Neuronal stem cell (in vitro differentiated cells): ENCODE measurements around the gene EFNA3.

ENCODE experiments used
- DNase-seq: peaks from one replicate; pipeline ENCODE4 v3.0.0-alpha.2; 2013; ENCODE audit warnings: low spot score
- H2AFZ ChIP-seq: one replicate; pipeline ENCODE4 v1.6.1; 2013; ENCODE audit warnings: mild to moderate bottlenecking, low read length, inconsistent platforms
- H2AK5ac ChIP-seq: 2 replicates; pipeline ENCODE4 v1.6.1; 2013; ENCODE audit warnings: low read depth, mild to moderate bottlenecking, inconsistent platforms, low read length, moderate library complexity, mixed read lengths
- H2BK120ac ChIP-seq: 2 replicates; pipeline ENCODE4 v1.6.1; 2013; ENCODE audit warnings: low read depth, mild to moderate bottlenecking, inconsistent platforms, low read length, moderate library complexity, mixed read lengths
- H2BK12ac ChIP-seq: one replicate; pipeline ENCODE4 v1.6.1; 2013; ENCODE audit warnings: low read length, inconsistent platforms
- H2BK15ac ChIP-seq: 2 replicates; pipeline ENCODE4 v1.6.1; 2013; ENCODE audit warnings: mild to moderate bottlenecking, low read length, inconsistent platforms, mixed read lengths
- H2BK5ac ChIP-seq: one replicate; pipeline ENCODE4 v1.6.1; 2013; ENCODE audit warnings: inconsistent platforms, mild to moderate bottlenecking, low read length, moderate library complexity
- H3K14ac ChIP-seq: one replicate; pipeline ENCODE4 v1.6.1; 2013; ENCODE audit warnings: low read length, inconsistent platforms
- H3K18ac ChIP-seq: 2 replicates; pipeline ENCODE4 v1.6.1; 2013; ENCODE audit warnings: low read length, inconsistent platforms
- H3K23ac ChIP-seq: 2 replicates; pipeline ENCODE4 v1.6.1; 2013; ENCODE audit warnings: low read depth, mild to moderate bottlenecking, mixed read lengths, low read length, inconsistent platforms; ENCODE audit not compliant: poor library complexity
- H3K27ac ChIP-seq: replicated peaks from 3 replicates; pipeline ENCODE4 v1.5.1; 2013; ENCODE audit warnings: low read length, inconsistent platforms
- H3K27me3 ChIP-seq, 3 experiments: 2 replicates each; pipeline ENCODE4 v1.6.1; 2013; ENCODE audit warnings: low read length in 3 of 3, mild to moderate bottlenecking in 2 of 3, inconsistent platforms in 1 of 3, low read depth in 1 of 3, mixed read lengths in 1 of 3, moderate library complexity in 1 of 3; ENCODE audit not compliant: control insufficient read depth in 3 of 3, insufficient read depth in 3 of 3
- H3K36me3 ChIP-seq, 2 donors: replicated peaks in 1 of 2; 2 replicates each; pipeline ENCODE4 v1.6.1; 2013; ENCODE audit warnings: low read length in 2 of 2; ENCODE audit not compliant: control insufficient read depth in 2 of 2, insufficient read depth in 2 of 2
- H3K4ac ChIP-seq: 2 replicates; pipeline ENCODE4 v1.6.1; 2013; ENCODE audit warnings: inconsistent platforms, mild to moderate bottlenecking, low read length, moderate library complexity
- H3K4me1 ChIP-seq, 2 donors: 1 replicate in 1 of 2; 2 replicates in 1 of 2; pipeline ENCODE4 v1.6.1; 2013; ENCODE audit warnings: low read length in 2 of 2, low read depth in 1 of 2; ENCODE audit not compliant: control insufficient read depth in 2 of 2, insufficient read depth in 1 of 2
- H3K4me2 ChIP-seq: one replicate; pipeline ENCODE4 v1.6.1; 2013; ENCODE audit warnings: mild to moderate bottlenecking, low read length, inconsistent platforms; ENCODE audit not compliant: insufficient read depth, poor library complexity, severe bottlenecking
- H3K4me3 ChIP-seq, 2 donors: 2 replicates each; pipeline ENCODE4 v1.5.1; 2013; ENCODE audit warnings: low read length in 2 of 2, mild to moderate bottlenecking in 2 of 2, inconsistent platforms in 1 of 2, moderate library complexity in 1 of 2
- H3K79me1 ChIP-seq: one replicate; pipeline ENCODE4 v1.6.1; 2013; ENCODE audit warnings: low read depth, mild to moderate bottlenecking, inconsistent platforms, low read length, moderate library complexity
- H3K9ac ChIP-seq: one replicate; pipeline ENCODE4 v1.6.1; 2013; ENCODE audit warnings: mild to moderate bottlenecking, low read depth, low read length, inconsistent platforms; ENCODE audit not compliant: poor library complexity
- H3K9me3 ChIP-seq, 2 donors: replicated peaks in 1 of 2; 2 replicates each; pipeline versions ENCODE3 to v1.6.1; 2013; ENCODE audit warnings: low read length in 2 of 2, mild to moderate bottlenecking in 2 of 2, inconsistent platforms in 1 of 2, low read depth in 1 of 2, mixed read lengths in 1 of 2, moderate library complexity in 1 of 2; ENCODE audit not compliant: control insufficient read depth in 2 of 2, insufficient read depth in 1 of 2
- H4K8ac ChIP-seq: one replicate; pipeline ENCODE4 v1.6.1; 2013; ENCODE audit warnings: low read depth, mild to moderate bottlenecking, inconsistent platforms, low read length, moderate library complexity
- H4K91ac ChIP-seq: one replicate; pipeline ENCODE4 v1.6.1; 2013; ENCODE audit warnings: low read length, low read depth, mild to moderate bottlenecking, inconsistent platforms; ENCODE audit not compliant: poor library complexity
- WGBS, 2 donors: extraction: QIAGEN DNeasy Blood & Tissue Kit; methylation state at CpG; one replicate each; pipeline ENCODE4 v1.1.7; 2013; ENCODE audit warnings: missing lambda C conversion rate in 2 of 2, mixed read lengths in 1 of 2; ENCODE audit not compliant: insufficient read length in 2 of 2, insufficient replicate concordance in 1 of 2; ENCODE audit errors: extremely low coverage in 2 of 2; 5-methylcytosine and 5-hydroxymethylcytosine counted together

EFNA3 gene

DNA sequence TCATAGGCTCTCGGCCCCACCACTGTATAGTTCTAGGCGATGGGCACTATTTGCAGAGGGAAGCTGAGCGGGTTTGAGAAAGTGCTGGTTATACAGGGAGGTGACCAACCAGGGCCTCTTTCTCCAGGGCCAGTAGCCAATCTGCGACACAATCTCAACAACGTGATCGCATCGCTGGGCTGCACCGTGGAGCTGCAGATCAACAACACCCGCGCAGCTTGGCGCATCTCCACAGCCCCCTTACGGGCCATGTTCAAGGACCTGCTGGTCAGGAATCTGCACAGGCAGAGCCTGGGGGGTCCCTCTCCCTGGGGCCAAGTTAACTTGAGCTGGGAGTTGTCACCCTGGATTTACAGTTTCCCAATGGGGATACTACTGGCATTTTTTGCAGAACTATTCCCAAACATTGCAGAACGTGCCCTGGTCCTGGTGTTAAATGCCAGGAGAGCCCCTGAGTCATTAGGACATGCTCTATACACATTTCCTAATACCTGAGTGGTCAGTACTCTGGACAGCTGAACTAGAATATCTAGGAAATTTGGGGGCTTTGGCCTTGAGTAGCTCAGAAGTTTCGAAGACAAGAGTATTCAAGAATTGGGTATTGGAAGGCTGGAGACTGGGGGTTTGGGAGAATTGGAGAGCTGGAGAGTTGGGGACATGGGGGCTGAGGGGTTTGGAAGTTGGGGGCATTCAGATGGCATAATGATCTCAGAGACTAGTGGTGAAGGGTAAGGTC, 38.1 kb upstream of the EFNA3 start:
- no CpG with 5 or more reads among the region's 14 CpGs for WGBS, 2 donors
- no peak overlapping the region for H3K9ac ChIP-seq

DNA sequence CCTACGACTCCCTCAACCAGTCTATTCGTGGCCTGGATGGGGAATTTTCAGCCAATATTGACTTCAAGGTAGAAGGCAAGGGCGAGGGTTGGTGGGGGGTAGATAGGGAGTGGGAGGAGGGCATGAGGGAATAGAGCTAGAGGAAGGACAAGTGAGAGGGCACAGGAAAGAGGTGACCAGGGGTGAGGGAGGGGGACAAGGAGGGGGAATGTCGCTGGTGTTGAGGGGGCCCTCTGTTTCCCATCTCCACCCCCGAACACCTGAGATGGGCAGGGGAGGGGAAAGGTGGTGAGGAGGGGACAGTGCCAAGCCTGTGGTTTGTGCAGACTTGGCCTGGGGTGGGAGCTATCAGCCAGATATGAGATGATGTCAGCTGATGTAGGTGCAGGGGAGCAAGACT, 35.8 kb upstream of the EFNA3 start:
- Histone ChIP-seq H3K4me3 (no peak overlapping the region), H3K23ac (peak overlapping the region; percentile 48), H3K36me3 (no peaks in the 10 kb centered on the region), H3K79me1 (no peaks in the 10 kb centered on the region), H2BK120ac (no peak overlapping the region), H2AFZ (no peak overlapping the region), H3K4me2 (no peak overlapping the region), H3K9me3 (peaks cover 0 to 3% of the 10 kb centered on the region in 2 donors), H3K9ac (peak overlapping the region; percentile 50), H2BK12ac (peak overlapping the region; percentile 2), H3K27me3 (no peaks in the 10 kb centered on the region), H4K8ac (no peak overlapping the region), H3K27ac (no peak overlapping the region), H2AK5ac (peak overlapping the region; percentile 54), H3K4ac (no peak overlapping the region), H3K18ac (no peak overlapping the region), H2BK15ac (no peak overlapping the region), H3K14ac (no peak overlapping the region), H4K91ac (no peak overlapping the region), H3K4me1 (peaks cover 8 to 12% of the 10 kb centered on the region in 2 donors), H2BK5ac (no peak overlapping the region)
- no peak for DNase-seq
- WGBS, 2 donors = no CpG with 5 or more reads among the region's 5 CpGs

More for the DNA sequence above, 38.1 kb upstream of the EFNA3 start:
- Histone ChIP-seq H2BK15ac (no peak overlapping the region), H3K4me3 (no peak overlapping the region), H3K23ac (no peak overlapping the region), H3K27ac (no peak overlapping the region), H3K9me3 (peaks cover 0 to 3% of the 10 kb centered on the region in 2 donors), H2AK5ac (no peak overlapping the region), H3K18ac (no peak overlapping the region), H2BK12ac (no peak overlapping the region), H3K36me3 (no peaks in the 10 kb centered on the region), H4K8ac (no peak overlapping the region), H3K27me3 (no peaks in the 10 kb centered on the region), H3K4ac (no peak overlapping the region), H3K4me1 (peaks cover 10 to 17% of the 10 kb centered on the region in 2 donors), H2BK5ac (no peak overlapping the region), H3K79me1 (no peaks in the 10 kb centered on the region), H3K14ac (no peak overlapping the region), H2AFZ (no peak overlapping the region), H3K4me2 (no peak overlapping the region), H2BK120ac (peak overlapping the region; percentile 4), H4K91ac (no peak overlapping the region)
- DNase-seq = no peak

DNA sequence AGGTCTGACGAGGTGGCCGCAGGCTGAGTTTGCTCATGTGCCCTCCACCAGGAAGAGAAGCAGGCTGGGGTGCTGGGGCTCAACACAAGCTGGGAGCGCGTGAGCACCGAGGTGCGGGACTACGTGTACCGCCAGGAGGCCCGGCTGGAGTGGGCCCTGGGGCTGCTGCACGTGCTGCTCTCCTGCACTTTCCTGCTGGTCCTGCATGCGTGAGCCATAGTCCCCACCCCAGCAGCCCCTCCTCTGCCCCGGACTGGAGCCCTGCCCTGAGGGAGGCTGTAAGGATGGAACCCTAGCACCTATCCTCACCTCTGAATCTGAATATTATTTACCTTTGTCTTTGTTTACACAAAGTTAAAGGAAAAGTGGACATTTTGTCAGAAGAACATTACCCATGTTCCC, 35.3 kb upstream of the EFNA3 start:
- Histone ChIP-seq H3K4ac (no peak overlapping the region), H3K18ac (no peak overlapping the region), H3K27me3 (no peaks in the 10 kb centered on the region), H4K91ac (no peak overlapping the region), H3K9ac (no peak overlapping the region), H3K9me3 (peaks cover 0 to 3% of the 10 kb centered on the region in 2 donors), H3K23ac (peak overlapping the region; percentile 48), H3K4me2 (no peak overlapping the region), H3K79me1 (no peaks in the 10 kb centered on the region), H2AK5ac (peak overlapping the region; percentile 54), H3K36me3 (no peaks in the 10 kb centered on the region), H2BK5ac (no peak overlapping the region), H2BK12ac (peak overlapping the region; percentile 2), H3K4me3 (no peak overlapping the region), H2AFZ (no peak overlapping the region), H2BK15ac (no peak overlapping the region), H3K4me1 (peaks cover 8 to 14% of the 10 kb centered on the region in 2 donors), H3K14ac (no peak overlapping the region), H3K27ac (no peak overlapping the region), H2BK120ac (no peak overlapping the region), H4K8ac (no peak overlapping the region)
- WGBS, 2 donors = no CpG with 5 or more reads among the region's 12 CpGs
- DNase-seq = no peak

DNA sequence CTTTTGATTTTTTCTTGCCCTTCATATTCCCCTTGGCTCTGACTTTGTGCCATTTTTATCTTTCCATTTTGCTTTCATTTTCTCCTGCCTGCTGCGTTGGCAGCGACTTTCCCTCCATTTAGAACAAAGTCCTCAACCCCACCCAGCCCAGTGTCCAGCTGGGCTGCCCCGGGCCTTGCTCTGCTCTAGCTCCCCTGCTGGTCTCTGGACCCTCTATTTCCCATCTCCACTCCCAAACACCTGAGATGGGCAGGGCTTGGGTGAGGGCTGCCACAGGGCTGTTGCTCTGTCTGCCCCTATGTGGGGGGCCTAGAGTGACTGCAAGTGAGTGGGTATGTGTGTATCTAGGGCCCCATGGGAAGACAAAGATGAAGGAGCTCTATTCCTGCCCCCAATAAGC, 34.8 kb upstream of the EFNA3 start:
- H3K4ac ChIP-seq = no peak overlapping the region
- no CpG with 5 or more reads among the region's 3 CpGs for WGBS, 2 donors
- no peak overlapping the region for H4K91ac ChIP-seq
- DNase-seq = no peak
- H2BK120ac ChIP-seq = no peak overlapping the region
- H3K9me3 ChIP-seq = peaks cover 0 to 3% of the 10 kb centered on the region in 2 donors
- no peaks in the 10 kb centered on the region for H3K36me3 ChIP-seq
- H3K79me1 ChIP-seq = no peaks in the 10 kb centered on the region
- H3K4me1 ChIP-seq = peaks cover 8 to 10% of the 10 kb centered on the region in 2 donors
- H3K9ac ChIP-seq = no peak overlapping the region
- H2BK15ac ChIP-seq = no peak overlapping the region
- no peak overlapping the region for H4K8ac ChIP-seq
- no peaks in the 10 kb centered on the region for H3K27me3 ChIP-seq
- H2AK5ac ChIP-seq = peak overlapping the region; percentile 67
- no peak overlapping the region for H3K18ac ChIP-seq
- H2BK12ac ChIP-seq = no peak overlapping the region
- H3K4me2 ChIP-seq = no peak overlapping the region
- H2AFZ ChIP-seq = no peak overlapping the region
- no peak overlapping the region for H2BK5ac ChIP-seq
- no peak overlapping the region for H3K23ac ChIP-seq
- H3K4me3 ChIP-seq = no peak overlapping the region
- H3K14ac ChIP-seq = no peak overlapping the region
- no peak overlapping the region for H3K27ac ChIP-seq
